CMK (cell line): ENCODE measurements around the gene XRCC4.
A peak's percentile ranks its signal among the peaks of the same experiment; 100 is the strongest.
"Not testable (repeated sequence)": the region's sequence is repeated elsewhere in the genome, so short reads cannot be mapped to it uniquely, and the experiment has no call there.

Experiments used
- DNase-seq: peaks from one replicate; pipeline ENCODE4 v3.0.0-alpha.2; 2010; ENCODE audit warnings: low read depth

The XRCC4 gene

GRCh38 chr5:83353774-83354173 lies 276.4 kb downstream of the XRCC4 start:
- DNase-seq: no peak

DNA sequence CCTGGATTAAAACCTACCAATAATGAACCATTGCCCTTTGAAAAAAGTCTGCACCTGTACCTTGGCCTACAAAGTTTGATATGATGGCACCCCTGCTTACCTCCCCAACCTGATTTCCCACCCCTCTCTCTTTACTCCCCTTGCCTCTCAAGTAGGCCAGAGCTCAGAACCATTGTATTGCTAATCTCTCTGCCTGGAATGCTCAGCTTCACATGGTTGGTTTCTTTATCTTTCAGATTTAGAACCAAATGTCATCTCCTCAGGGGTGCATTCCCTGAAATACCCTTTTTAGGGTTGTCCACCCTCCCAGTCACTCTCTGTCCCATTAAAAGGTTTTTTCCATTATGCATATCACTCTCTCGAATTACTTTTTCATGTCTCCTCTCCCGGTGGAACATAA lies 277.6 kb downstream of the XRCC4 start:
- DNase-seq: no peak

GRCh38 chr5:83355482-83356014 lies 278.2 kb downstream of the XRCC4 start:
- DNase-seq: not testable (repeated sequence)

DNA sequence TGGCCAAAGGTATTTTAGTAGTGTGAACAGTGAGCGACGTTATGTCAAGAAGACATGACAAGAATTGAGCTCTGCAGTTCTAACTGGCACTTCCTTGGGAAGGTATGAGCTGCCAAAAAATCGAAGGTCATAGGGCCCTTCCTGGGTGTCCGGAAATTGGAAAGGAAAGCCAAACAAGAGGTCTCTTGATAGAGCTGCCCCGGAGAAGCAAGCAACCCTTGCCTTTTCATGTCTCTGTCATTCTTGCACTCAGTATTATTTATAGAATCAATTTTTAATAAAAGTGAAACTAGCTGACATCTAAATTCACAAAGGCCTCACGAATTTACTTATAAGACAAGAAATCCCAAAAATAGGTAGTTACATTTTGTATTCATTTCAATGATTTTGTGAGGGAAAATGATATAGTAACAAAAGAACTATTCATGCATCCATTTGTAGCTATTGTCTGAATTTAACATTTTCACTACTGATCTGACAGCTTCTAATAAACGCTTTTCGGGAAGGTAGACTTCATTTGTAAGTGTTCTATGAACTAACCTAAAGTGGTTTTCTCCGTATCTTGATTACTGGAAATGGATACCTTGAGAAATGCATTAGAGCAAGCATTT lies 280.4 kb downstream of the XRCC4 start:
- no peak for DNase-seq

GRCh38 chr5:83360573-83360972 lies 283.2 kb downstream of the XRCC4 start:
- DNase-seq: no peak

- no peak for DNase-seq
Observed at GRCh38 chr5:83362526-83362925, 285.2 kb downstream of the XRCC4 start.

DNA sequence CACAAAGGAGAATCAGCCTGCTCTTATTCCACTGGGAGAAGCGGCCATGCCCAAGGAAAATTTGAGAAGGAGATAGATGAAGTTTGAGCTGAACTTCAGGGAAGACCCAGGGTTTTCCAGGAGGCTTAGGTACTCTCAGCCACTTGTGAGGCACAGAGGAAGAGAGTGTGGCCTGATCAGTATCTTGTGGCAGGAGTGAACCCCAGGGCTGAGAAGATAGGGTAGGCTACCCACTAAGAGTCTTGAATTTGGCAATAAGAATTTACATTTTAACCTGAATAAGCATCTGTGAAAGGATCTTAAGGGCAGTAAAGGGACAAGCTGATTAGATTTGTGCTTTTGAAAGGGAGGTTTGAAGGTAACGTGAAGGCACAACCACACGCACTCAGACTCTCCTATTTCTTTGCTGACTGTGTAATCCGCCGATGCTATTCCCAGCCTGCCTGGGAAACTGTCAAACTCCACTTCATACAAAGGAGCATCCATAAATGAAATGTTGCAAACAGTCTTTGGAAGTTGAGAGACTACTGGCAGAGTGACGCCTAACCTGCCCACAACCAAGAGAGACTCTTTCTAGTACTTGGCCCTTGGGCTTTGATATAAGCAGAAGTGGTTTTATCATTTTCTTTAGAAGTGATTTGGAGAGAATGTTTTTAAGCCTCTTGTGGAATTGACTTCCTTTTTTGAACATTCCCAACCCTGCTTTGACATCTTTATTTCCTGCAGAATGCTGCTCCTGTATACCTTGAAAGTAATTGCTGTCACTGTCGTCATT lies 286.0 kb downstream of the XRCC4 start:
- DNase-seq: peak; percentile 2

- DNase-seq: no peak
Observed at GRCh38 chr5:83363886-83364275, 286.5 kb downstream of the XRCC4 start.

DNA sequence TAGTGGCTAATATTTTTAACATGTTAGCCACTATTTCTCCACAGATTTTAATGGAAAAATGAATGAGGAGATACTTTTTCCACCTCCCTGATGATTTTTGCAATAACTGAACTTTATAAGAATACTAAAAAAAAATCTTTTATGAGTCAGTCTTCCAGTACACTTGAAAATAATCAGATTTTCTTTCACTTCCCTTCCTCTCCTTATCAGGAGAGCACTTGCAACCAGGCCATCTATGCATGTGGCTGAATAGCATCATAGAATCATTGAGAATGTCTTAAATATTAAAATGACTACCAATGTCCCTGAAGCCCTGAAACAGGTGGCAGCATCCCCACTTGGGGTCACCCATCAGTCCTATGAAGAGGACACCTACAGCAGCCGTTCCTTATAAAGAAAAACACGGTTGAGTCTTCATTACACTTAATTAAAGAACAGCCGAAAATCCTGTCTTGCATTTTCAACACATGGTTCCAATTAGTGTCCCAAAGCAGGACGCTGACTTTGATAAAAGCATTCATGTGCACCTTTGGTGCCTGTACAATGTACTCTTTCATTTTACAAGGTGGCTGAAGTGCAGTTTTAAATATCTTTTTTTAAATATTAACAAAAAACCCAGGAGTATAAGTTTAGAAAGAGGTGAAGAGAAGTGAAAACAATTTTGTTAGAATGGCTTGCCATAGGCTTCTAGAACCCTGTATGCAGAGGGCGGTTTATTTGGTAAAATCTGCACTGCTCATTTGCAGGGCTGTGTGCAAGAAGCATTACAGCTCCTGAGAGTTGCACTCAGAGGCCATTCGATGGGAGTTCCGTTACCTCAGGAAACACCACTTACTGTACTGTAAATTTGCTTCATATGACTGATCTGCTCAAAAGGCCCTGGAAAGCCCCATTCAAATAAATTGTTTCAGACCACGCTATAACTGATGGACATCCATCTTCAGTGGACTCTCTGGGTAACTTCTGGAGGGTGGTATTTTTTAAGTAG lies 287.3 kb downstream of the XRCC4 start:
- no peak for DNase-seq

DNA sequence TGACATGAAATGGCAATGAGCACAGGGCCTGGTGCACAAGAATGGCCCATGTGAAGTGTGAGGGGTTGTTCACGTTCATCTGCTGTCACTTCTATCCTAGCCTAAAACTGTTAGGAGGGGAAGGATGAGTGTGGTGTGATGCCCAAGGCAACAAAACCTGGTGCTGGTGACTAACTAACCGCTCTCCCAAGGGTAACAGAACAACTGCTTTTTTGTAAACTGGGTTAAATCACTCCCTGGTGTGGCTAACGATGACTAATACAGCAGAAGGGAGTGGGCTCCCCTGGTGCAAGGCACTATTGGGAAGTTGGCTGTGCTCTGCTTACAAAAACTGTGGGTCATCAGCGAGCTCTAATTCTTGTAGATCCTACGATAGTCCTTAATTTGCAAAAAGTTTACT lies 291.0 kb downstream of the XRCC4 start:
- no peak for DNase-seq

GRCh38 chr5:83368835-83369234 lies 291.5 kb downstream of the XRCC4 start:
- DNase-seq: no peak

- DNase-seq: no peak
Observed at GRCh38 chr5:83370957-83371356, 293.6 kb downstream of the XRCC4 start.

GRCh38 chr5:83371726-83372125 lies 294.4 kb downstream of the XRCC4 start:
- DNase-seq: no peak

GRCh38 chr5:83374547-83374946 lies 297.2 kb downstream of the XRCC4 start:
- DNase-seq: no peak

DNA sequence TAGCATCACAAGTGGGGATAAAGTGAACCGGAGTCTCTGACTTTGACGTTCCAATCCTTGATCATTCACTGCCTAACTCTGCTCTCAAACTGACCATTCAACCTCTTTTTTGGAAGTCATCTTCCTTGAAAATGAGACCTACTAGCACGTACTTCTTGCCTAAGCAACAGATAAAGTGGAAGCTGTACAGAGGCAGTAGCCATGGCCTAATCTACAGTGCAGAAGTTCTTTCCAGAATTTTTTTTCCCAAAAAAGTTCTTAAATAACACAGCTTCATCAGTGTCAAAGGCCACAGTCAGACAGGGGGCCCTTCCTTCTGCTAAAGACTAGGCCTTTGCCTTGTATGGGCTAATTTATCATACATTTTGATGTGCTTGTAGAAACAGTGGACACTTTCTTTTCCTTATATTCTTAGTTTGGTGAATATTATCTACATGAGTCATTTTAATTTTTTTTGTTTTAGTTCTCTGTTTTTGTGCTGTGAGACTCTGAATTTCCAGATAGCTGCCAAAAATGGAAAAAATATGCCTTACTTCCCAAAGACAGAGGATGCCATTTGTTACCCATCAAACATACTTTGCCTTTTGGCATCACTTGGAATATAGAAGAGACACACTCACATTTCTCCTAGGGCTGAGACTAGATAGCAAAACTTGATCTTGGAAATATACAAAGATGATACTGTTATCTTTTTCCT lies 297.9 kb downstream of the XRCC4 start:
- no peak for DNase-seq

DNA sequence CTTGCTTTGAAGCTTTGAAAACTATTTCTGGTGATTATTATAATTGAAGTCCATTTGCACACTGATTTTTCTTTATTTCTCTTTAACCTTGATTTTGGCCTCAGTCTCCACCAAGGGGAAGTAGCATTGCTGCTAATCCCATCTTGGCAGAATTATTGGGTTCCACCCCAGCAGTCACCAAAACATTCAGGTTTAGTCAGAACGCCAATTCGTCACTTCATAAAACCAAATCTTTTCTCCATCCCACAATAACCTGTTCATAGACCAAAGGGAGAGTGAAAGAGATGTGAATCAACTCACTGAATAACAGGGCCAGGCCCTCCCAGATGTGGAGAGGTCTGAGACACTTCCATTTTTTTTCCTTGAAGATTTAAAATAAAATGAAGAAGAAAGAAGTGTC lies 299.1 kb downstream of the XRCC4 start:
- DNase-seq: no peak

GRCh38 chr5:83377131-83377865 lies 300.0 kb downstream of the XRCC4 start:
- DNase-seq: no peak

- DNase-seq: no peak
Observed at GRCh38 chr5:83378624-83379289, 301.4 kb downstream of the XRCC4 start.

- no peak for DNase-seq
Observed at GRCh38 chr5:83385812-83386211, 308.5 kb downstream of the XRCC4 start.

- DNase-seq: no peak
Observed at GRCh38 chr5:83387041-83387440, 309.7 kb downstream of the XRCC4 start.

DNA sequence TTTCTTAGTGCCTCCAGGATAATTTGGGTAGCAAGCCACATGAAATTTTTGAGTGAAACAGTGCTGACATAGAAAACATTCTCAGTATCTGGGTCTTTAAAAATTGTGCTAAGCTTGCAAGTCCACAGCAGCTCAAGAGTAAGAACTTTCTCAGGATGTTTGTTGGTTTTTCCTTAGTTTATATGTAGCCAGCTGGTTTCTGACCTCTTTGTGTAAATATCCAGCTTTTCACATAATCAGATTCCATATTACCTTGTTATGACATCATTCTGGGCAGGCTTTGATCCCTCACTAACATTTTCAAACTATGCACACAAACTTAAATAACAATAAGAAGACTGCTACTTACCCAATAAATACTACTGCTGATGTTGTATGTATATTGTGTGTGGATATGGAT lies 311.3 kb downstream of the XRCC4 start:
- DNase-seq: no peak
